Measurements from ENCODE around the gene KIAA1671. TPM values are rescaled to one million over a fixed set of nuclear protein-coding genes. Genes with fewer than 3 reads are reported as not detected.

KIAA1671 gene
- total and polyA plus RNA-seq, 2 donors (not counting 1 experiment from before 2014, with no cell fraction given) = 0.01 to 0.02 TPM

DNA sequence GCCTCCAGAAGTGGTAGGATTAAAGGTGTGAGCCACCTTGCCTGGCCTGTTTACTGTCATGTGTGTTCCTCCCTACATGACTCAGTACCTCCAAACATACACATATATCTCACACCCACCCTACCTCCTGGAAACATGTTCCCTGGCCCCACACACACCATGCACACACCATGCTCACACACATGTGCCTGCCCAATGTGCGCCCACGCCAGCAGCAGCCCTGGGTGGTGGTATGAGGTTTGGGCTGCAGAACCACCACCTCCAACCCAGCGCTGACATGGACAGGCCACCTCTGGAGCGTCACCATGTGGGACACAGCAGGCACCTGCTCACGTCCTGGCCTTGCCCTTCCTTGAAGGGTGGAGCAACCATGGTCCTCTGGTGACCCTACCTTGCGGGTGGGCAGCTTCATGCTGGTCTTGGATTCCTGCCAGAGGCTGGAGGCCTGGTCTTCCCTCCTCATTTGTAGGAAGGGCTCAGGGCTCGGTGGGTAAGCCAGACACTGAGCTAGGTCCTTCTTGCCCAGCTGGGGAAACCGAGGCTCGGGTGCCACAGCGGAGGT is 37.9 kb downstream of the KIAA1671 start:
- no peak overlapping the region for H2AFZ ChIP-seq (ENCODE audit: insufficient read depth, low read depth, low read length, poor library complexity, severe bottlenecking)
- intact Hi-C loops (cut with micrococcal nuclease) = no loop called here

DNA sequence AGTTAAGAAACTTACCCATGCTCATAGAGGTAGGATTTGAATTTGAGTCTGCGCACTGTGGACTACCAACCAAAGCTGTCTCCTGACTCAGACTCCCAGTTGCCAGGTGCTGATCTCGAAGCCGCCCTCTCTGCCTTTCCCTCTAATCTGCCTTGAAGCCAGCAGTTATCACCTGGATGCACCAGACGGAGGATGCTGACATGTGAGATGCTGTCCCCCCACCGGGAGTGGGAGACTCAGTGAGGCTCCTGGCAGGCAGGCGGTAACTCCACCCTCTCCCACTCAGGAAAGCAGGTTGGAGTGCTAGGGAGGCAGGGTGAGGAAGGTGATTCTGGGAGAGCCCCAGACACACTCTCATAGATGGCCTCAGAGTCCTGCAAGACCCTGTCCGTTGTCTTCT is 40.4 kb downstream of the KIAA1671 start:
- Histone ChIP-seq H4K20me1 (ENCODE audit: control insufficient read depth, insufficient read depth, low read length, poor library complexity, severe bottlenecking) (no peaks in the 10 kb centered on the region), H2AFZ (ENCODE audit: insufficient read depth, low read depth, low read length, poor library complexity, severe bottlenecking) (no peak overlapping the region), H3K27me3 (replicated peaks in 1 of 4; ENCODE audit: control extremely low read depth in 1 of 4, control insufficient read depth in 3 of 4, insufficient read depth in 4 of 4, low read length in 3 of 4) (peaks cover 0 to 6% (median 1%) of the 10 kb centered on the region in 4 experiments), H3K9me3 (ENCODE audit: control extremely low read depth in 1 of 3, control insufficient read depth in 2 of 3, insufficient read depth in 1 of 3, low read length in 2 of 3) (no peaks in the 10 kb centered on the region), H3K4me3 (ENCODE audit: control extremely low read depth in 1 of 5, extremely low read depth in 1 of 5, insufficient read depth in 1 of 5, low read depth in 2 of 5, low read length in 4 of 5) (no peak overlapping the region), H3K27ac (ENCODE audit: low read length in 2 of 2) (no peak overlapping the region), H3K36me3 (replicated peaks in 1 of 2; ENCODE audit: control extremely low read depth in 1 of 2, control insufficient read depth in 1 of 2, extremely low read depth in 1 of 2, insufficient read depth in 2 of 2, low read length in 1 of 2) (no peaks in the 10 kb centered on the region), H3K9ac (ENCODE audit: low read length) (no peak overlapping the region), H3K4me1 (ENCODE audit: control insufficient read depth in 2 of 2, insufficient read depth in 2 of 2, low read length in 2 of 2) (no peaks in the 10 kb centered on the region), H3K79me2 (ENCODE audit: control insufficient read depth, insufficient read depth, low read length) (no peaks in the 10 kb centered on the region), H3K4me2 (replicated peaks; ENCODE audit: low read depth, low read length, poor library complexity, severe bottlenecking) (no peak overlapping the region)
- Mint-ChIP-seq H3K4me3 (no peak overlapping the region), H3K9me3 (ENCODE audit: insufficient read depth) (no peaks in the 10 kb centered on the region), H3K27ac (no peak overlapping the region), H3K27me3 (peaks cover 36% of the 10 kb centered on the region), H3K4me1 (no peaks in the 10 kb centered on the region)
- CTCF ChIA-PET = no interaction called here
- POLR2A ChIA-PET = no interaction called here
- DNase-seq = no peak
- TF ChIP-seq, protein P1, sequence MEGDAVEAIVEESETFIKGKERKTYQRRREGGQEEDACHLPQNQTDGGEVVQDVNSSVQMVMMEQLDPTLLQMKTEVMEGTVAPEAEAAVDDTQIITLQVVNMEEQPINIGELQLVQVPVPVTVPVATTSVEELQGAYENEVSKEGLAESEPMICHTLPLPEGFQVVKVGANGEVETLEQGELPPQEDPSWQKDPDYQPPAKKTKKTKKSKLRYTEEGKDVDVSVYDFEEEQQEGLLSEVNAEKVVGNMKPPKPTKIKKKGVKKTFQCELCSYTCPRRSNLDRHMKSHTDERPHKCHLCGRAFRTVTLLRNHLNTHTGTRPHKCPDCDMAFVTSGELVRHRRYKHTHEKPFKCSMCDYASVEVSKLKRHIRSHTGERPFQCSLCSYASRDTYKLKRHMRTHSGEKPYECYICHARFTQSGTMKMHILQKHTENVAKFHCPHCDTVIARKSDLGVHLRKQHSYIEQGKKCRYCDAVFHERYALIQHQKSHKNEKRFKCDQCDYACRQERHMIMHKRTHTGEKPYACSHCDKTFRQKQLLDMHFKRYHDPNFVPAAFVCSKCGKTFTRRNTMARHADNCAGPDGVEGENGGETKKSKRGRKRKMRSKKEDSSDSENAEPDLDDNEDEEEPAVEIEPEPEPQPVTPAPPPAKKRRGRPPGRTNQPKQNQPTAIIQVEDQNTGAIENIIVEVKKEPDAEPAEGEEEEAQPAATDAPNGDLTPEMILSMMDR (IDR thresholded peaks at IDR 0.05) = no peak
- TF ChIP-seq EZH2 (IDR thresholded peaks at IDR 0.05; ENCODE audit: borderline replicate concordance, insufficient read depth, low read depth, low read length, poor library complexity, severe bottlenecking) = no peak
- WGBS (ENCODE audit: insufficient coverage) = 100% methylated on average over 5 of the region's 7 CpGs
- intact Hi-C loops (cut with micrococcal nuclease) = no loop called here
- no peak for ATAC-seq (ENCODE audit: low read depth)

More for the DNA sequence above, 37.9 kb downstream of the KIAA1671 start:
- ChIA-PET POLR2A (no interaction called here), CTCF (no interaction called here)
- ATAC-seq (ENCODE audit: low read depth) (no peak), DNase-seq (no peak)
- no peak for TF ChIP-seq EZH2 (IDR thresholded peaks at IDR 0.05; ENCODE audit: borderline replicate concordance, insufficient read depth, low read depth, low read length, poor library complexity, severe bottlenecking)
- TF ChIP-seq, protein P1 (IDR thresholded peaks at IDR 0.05) = no peak
- Histone ChIP-seq H3K4me3 (ENCODE audit: control extremely low read depth in 1 of 5, extremely low read depth in 1 of 5, insufficient read depth in 1 of 5, low read depth in 2 of 5, low read length in 4 of 5) (no peak overlapping the region), H3K4me2 (replicated peaks; ENCODE audit: low read depth, low read length, poor library complexity, severe bottlenecking) (no peak overlapping the region), H3K27ac (ENCODE audit: low read length in 2 of 2) (no peak overlapping the region), H3K9ac (ENCODE audit: low read length) (no peak overlapping the region), H3K9me3 (ENCODE audit: control extremely low read depth in 1 of 3, control insufficient read depth in 2 of 3, insufficient read depth in 1 of 3, low read length in 2 of 3) (peaks cover 0 to 12% (median 0%) of the 10 kb centered on the region in 3 donors), H3K4me1 (ENCODE audit: control insufficient read depth in 2 of 2, insufficient read depth in 2 of 2, low read length in 2 of 2) (no peaks in the 10 kb centered on the region), H3K36me3 (replicated peaks in 1 of 2; ENCODE audit: control extremely low read depth in 1 of 2, control insufficient read depth in 1 of 2, extremely low read depth in 1 of 2, insufficient read depth in 2 of 2, low read length in 1 of 2) (no peaks in the 10 kb centered on the region), H3K27me3 (replicated peaks in 1 of 4; ENCODE audit: control extremely low read depth in 1 of 4, control insufficient read depth in 3 of 4, insufficient read depth in 4 of 4, low read length in 3 of 4) (peaks cover 0 to 7% (median 1%) of the 10 kb centered on the region in 4 experiments), H4K20me1 (ENCODE audit: control insufficient read depth, insufficient read depth, low read length, poor library complexity, severe bottlenecking) (no peaks in the 10 kb centered on the region), H3K79me2 (ENCODE audit: control insufficient read depth, insufficient read depth, low read length) (no peaks in the 10 kb centered on the region)
- H3K4me1 Mint-ChIP-seq = no peaks in the 10 kb centered on the region
- H3K27me3 Mint-ChIP-seq = peaks cover 34% of the 10 kb centered on the region
- H3K9me3 Mint-ChIP-seq (ENCODE audit: insufficient read depth) = no peaks in the 10 kb centered on the region
- no peak overlapping the region for H3K27ac Mint-ChIP-seq
- no peak overlapping the region for H3K4me3 Mint-ChIP-seq
- 90% methylated on average over 10 of the region's 10 CpGs for WGBS (ENCODE audit: insufficient coverage)
